GM18505 (cell line): ENCODE results near the gene CD300C.
"Not testable (repeated sequence)": the region's sequence is repeated elsewhere in the genome, so short reads cannot be mapped to it uniquely, and the experiment has no call there.

Experiments
- ATAC-seq: cut with Tn5 transposase; IDR thresholded peaks from one replicate; pipeline ENCODE4 v1.9.1; 2021; ENCODE audit not compliant: unreplicated experiment
- POLR2A ChIP-seq: IDR thresholded peaks from 4 replicates; pipeline ENCODE4 v1.6.1; 2011; ENCODE audit warnings: borderline replicate concordance; ENCODE audit not compliant: insufficient read depth, insufficient read length; ENCODE audit errors: extremely low read depth

The CD300C gene

GRCh38 chr17:74508156-74508555 is 37.8 kb downstream of the CD300C start:
- no peak for ATAC-seq
- no peak for TF ChIP-seq POLR2A

GRCh38 chr17:74503949-74504348 is 42.0 kb downstream of the CD300C start:
- not testable (repeated sequence) for ATAC-seq

- no peak for ATAC-seq
- no peak for TF ChIP-seq POLR2A
Observed at GRCh38 chr17:74502861-74503260, 43.1 kb downstream of the CD300C start.

GRCh38 chr17:74499992-74500391 is 45.9 kb downstream of the CD300C start:
- no peak for ATAC-seq
- TF ChIP-seq POLR2A = no peak

GRCh38 chr17:74497471-74497870 is 48.4 kb downstream of the CD300C start:
- no peak for TF ChIP-seq POLR2A
- ATAC-seq = no peak

- ATAC-seq = no peak
- TF ChIP-seq POLR2A = no peak
Observed at GRCh38 chr17:74493331-74493833, 52.5 kb downstream of the CD300C start.

- no peak for ATAC-seq
- no peak for TF ChIP-seq POLR2A
Observed at GRCh38 chr17:74491626-74492025, 54.3 kb downstream of the CD300C start.
